Measurements from ENCODE around the gene CRYBA2. TPM values are rescaled to one million over a fixed set of nuclear protein-coding genes. Genes with fewer than 3 reads are reported as not detected.

CRYBA2 gene, protein sequence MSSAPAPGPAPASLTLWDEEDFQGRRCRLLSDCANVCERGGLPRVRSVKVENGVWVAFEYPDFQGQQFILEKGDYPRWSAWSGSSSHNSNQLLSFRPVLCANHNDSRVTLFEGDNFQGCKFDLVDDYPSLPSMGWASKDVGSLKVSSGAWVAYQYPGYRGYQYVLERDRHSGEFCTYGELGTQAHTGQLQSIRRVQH
- 0.59 TPM in 1 of 2 replicates, not detected in the other for total RNA-seq (2022)
- Bru-seq, nascent RNA, result percentile 27 among the genes with signal in this experiment
- BruChase-seq, experiment 1, labeled RNA remaining after a 2-hour chase, result percentile 15 among the genes with signal in this experiment
- not detected for BruChase-seq, experiment 2, labeled RNA remaining after a 6-hour chase
- long read RNA-seq, result 0 reads

DNA sequence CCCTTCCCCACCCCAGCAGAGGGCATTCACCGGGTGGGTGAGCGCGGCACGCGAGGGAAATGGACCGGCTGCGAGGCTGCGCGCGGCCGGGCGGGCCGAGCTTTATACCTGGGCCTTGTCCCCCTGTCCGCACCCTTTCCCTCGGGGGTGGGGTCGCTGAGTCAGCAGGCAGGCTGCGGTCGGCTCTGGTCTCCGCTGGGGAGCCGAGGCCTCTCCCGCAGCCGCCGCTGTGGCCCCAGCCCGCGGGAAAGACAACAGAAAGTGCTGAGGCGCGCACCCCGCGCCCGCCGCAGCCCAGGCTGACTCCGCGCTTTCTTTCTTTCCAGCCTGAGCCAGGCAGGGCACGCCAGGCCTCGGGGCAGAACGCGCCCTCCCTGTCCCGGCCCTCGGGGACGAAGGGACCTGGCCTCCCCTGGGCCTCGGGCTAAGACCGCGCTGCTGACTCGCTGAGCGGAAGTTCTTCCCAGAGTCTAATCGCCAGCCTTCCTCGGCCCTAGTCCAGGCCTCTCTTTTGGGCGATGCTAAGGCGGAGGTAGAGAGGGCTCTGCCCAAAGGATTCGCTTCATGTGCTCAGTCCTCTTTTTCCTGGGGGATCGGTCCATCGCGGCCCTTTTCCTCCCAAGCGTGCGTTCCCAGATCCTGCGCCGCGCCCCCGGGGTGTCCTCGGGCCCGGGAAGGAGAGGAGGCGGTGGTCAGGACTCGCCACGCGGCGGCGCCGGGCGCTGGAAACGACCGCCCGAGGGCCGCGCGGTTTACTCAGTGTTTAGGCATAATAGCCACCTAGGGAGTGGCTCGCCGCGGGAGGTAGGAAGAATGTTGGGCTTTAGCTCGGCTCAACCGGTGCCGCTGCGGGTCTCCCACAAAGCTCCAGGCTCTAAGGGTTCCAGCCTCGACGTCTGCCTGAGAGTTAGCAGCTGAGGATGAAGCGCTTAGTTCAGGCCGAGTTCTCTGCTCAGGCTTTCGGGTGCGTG lies at the start of gene CRYBA2:
Gene CRYBA2, minus strand, starts transcription at position 78 of the 971 bp plus-strand sequence. CDS start 246 bp downstream, outside the sequence.
- intact Hi-C loops (cut with micrococcal nuclease; ENCODE audit: unreplicated experiment), result loop anchor here (5.0 kb wide), 1 partner anchor 141 kb away; no protein-coding TSS in a partner anchor
- ChIA-PET CTCF (interaction anchor here (0.7 to 1.9 kb wide), 8 partner anchors 9 to 141 kb away, joined by 3 to 11 read pairs (median 6); no protein-coding TSS in a partner anchor), POLR2A (interaction anchor here (0.6 kb wide), 1 partner anchor 334 kb away, joined by 3 read pairs; the partner anchor contains the start of genes BCS1L and ZNF142)
- TF ChIP-seq, protein P1, sequence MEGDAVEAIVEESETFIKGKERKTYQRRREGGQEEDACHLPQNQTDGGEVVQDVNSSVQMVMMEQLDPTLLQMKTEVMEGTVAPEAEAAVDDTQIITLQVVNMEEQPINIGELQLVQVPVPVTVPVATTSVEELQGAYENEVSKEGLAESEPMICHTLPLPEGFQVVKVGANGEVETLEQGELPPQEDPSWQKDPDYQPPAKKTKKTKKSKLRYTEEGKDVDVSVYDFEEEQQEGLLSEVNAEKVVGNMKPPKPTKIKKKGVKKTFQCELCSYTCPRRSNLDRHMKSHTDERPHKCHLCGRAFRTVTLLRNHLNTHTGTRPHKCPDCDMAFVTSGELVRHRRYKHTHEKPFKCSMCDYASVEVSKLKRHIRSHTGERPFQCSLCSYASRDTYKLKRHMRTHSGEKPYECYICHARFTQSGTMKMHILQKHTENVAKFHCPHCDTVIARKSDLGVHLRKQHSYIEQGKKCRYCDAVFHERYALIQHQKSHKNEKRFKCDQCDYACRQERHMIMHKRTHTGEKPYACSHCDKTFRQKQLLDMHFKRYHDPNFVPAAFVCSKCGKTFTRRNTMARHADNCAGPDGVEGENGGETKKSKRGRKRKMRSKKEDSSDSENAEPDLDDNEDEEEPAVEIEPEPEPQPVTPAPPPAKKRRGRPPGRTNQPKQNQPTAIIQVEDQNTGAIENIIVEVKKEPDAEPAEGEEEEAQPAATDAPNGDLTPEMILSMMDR (IDR thresholded peaks at IDR 0.05; ENCODE audit: insufficient read depth in 1 of 2, low read depth in 1 of 2, low read length in 1 of 2, severe bottlenecking in 1 of 2, unreplicated experiment in 1 of 2), result peak in 1 of 2 experiments; percentile 50
- H3K9me3 Mint-ChIP-seq (ENCODE audit: unreplicated experiment), result no peaks in the 10 kb centered on the region
- H3K27me3 ChIP-seq (replicated peaks; ENCODE audit: control insufficient read depth, insufficient read depth, low read length), result peaks cover 6% of the 10 kb centered on the region
- H3K4me1 Mint-ChIP-seq (ENCODE audit: low read depth, unreplicated experiment), result no peaks in the 10 kb centered on the region
- BruUV-seq (replicated peaks), result no TSS peak
- H3K4me3 ChIP-seq (ENCODE audit: low read depth, low read length), result peak within 1 kb of the TSS; percentile 26
- peak in 1 of 2 experiments; percentile 63 for DNase-seq
- H3K27me3 Mint-ChIP-seq (ENCODE audit: insufficient read depth, unreplicated experiment), result peaks cover 20% of the 10 kb centered on the region
- H3K36me3 ChIP-seq (ENCODE audit: control insufficient read depth, insufficient read depth, low read length), result no peaks in the 10 kb centered on the region
- peak within 1 kb of the TSS; percentile 69 for H3K4me3 Mint-ChIP-seq (ENCODE audit: unreplicated experiment)
- no peaks in the 10 kb centered on the region for H3K9me3 ChIP-seq
- no peak within 1 kb of the TSS for H3K27ac Mint-ChIP-seq (ENCODE audit: unreplicated experiment)
- H3K36me3 Mint-ChIP-seq (ENCODE audit: insufficient read depth, unreplicated experiment), result no peaks in the 10 kb centered on the region
- peaks cover 8% of the 10 kb centered on the region for H3K4me1 ChIP-seq

DNA sequence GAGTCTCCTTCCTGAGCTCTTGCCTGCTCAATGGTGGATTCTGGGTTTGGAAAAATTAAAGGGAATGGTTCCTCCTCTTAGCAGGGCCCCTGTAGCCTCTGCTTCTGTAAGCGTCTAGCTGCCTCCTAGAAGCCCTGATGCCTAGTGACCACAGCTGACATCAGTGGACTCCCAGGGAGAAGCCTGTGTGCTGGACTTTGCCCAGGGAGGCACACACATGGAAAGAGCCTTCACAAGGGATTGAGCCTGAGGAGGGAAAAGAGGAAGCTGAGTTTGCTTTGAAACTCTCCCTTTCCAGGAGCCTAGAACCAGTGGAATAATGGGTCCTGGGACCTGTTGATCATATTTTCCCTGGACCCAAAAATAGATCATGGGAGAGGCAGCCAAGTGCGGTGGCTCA lies 49.5 kb upstream of the CRYBA2 start:
- no peak for DNase-seq

More for the DNA sequence above, 49.5 kb upstream of the CRYBA2 start:
- Histone ChIP-seq H3K36me3 (ENCODE audit: control insufficient read depth, insufficient read depth, low read length) (no peaks in the 10 kb centered on the region), H3K4me3 (ENCODE audit: low read depth, low read length) (no peak overlapping the region), H3K9me3 (no peaks in the 10 kb centered on the region), H3K27me3 (replicated peaks; ENCODE audit: control insufficient read depth, insufficient read depth, low read length) (no peaks in the 10 kb centered on the region), H3K4me1 (0 out of 2 replicates have a peak, but pooled peaks cover 5% of the 10 kb centered on the region)
- Mint-ChIP-seq H3K27ac (ENCODE audit: unreplicated experiment) (no peak overlapping the region), H3K9me3 (ENCODE audit: unreplicated experiment) (no peaks in the 10 kb centered on the region), H3K4me3 (ENCODE audit: unreplicated experiment) (no peak overlapping the region), H3K27me3 (ENCODE audit: insufficient read depth, unreplicated experiment) (peaks cover 7% of the 10 kb centered on the region), H3K4me1 (ENCODE audit: low read depth, unreplicated experiment) (no peaks in the 10 kb centered on the region), H3K36me3 (ENCODE audit: insufficient read depth, unreplicated experiment) (no peaks in the 10 kb centered on the region)
- BruUV-seq (replicated peaks), result no TSS peak
- intact Hi-C loops (cut with micrococcal nuclease; ENCODE audit: unreplicated experiment), result no loop called here
- POLR2A ChIA-PET, result interaction anchor here (0.6 kb wide), 1 partner anchor 520 kb away, joined by 4 read pairs; no protein-coding TSS in a partner anchor
- CTCF ChIA-PET, result interaction anchor here (1.0 to 2.5 kb wide), 6 partner anchors 13 to 112 kb away, joined by 3 to 9 read pairs (median 4); no protein-coding TSS in a partner anchor
- TF ChIP-seq, protein P1 (IDR thresholded peaks at IDR 0.05; ENCODE audit: insufficient read depth in 1 of 2, low read depth in 1 of 2, low read length in 1 of 2, severe bottlenecking in 1 of 2, unreplicated experiment in 1 of 2), result no peak
